NCI-H146 treated with DMSO at 0.1 percent for 48 hours (cell line): ENCODE results near the gene CCL19.
A peak's percentile ranks its signal among the peaks of the same experiment; 100 is the strongest.

Experiments used
- DNase-seq: peaks from one replicate; lab custom pipeline; 2025; ENCODE audit not compliant: unreplicated experiment; lab: John Stamatoyannopoulos, UW

CCL19 gene

DNA sequence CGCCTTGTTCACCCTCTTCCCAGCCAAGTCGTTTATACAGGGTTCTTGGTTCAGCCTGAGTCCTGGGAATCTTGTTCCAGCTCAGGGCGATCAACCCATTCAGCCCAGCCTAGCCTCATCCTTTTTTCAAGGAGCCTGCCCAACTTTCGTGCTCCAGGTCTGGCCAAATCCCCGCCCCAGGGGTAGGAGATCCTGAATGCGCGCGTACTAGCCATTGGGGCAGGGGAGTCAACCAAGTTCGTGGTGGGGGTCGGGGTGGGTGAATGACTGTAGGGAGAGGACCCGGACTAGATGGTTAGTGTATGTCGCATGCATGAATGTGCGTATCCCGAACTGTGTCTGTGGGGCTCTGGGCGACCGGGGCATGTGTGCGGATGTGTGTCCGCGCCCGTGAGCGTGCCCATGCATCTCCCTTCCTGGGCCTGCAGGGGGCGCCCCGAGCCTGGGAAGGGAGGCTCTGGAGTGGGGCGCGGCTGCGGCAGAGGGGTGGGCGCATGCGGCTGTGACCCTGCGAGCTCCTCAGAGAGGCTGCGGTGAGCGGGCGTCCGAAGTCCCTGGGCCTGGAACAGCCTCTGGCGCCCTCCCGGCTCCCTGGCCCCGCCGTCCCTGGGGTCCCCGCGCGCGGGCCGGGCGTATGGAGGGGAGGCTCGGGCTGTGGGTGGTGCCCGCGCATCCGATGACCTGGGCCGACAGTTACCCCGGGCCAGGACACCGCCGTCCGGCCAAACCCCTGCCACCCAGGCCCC lies 10.1 kb upstream of the CCL19 start:
- DNase-seq: peak; percentile 29

DNA sequence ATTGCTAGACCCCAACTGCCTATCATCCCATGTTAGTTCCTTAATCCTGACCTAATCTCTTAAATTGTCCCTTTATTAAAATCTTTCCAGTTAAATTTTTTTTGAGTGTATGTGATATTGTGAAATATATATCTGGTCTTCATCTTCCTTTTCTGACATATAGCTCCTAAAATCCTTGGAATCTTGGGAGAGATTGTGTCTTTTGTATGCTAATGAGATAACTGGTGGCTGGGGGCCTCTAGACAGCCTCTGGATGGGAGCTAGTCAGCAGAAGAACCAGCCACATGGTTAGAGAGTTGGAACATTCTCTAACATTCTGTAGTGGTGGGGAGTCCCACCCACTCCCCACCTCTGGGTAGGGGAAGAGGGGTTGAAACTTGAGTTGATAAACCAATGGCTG lies 3.7 kb upstream of the CCL19 start:
- no peak for DNase-seq

GRCh38 chr9:34693560-34693959 lies 2.5 kb upstream of the CCL19 start:
- DNase-seq: no peak

GRCh38 chr9:34691936-34692315 lies 850 bp upstream of the CCL19 start:
- no peak for DNase-seq

DNA sequence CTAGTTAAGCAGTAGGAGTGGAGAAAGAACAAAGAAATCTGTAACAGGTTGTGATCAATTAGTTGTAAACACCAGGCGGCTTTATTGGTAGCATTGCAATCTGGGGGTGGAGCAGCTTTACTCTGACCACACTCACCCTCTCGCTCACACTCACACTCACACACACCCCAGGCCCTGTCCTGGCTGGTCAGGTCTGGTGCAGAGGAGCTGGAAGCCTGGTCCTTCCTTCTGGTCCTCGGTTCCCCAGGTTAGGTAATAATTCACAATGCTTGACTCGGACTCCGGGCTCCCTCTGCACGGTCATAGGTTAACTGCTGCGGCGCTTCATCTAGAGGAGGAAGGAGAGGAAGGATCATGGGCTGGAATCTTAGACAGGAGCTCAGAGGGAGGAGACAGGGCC lies 1.6 kb downstream of the CCL19 start:
- DNase-seq: peak; percentile 71

DNA sequence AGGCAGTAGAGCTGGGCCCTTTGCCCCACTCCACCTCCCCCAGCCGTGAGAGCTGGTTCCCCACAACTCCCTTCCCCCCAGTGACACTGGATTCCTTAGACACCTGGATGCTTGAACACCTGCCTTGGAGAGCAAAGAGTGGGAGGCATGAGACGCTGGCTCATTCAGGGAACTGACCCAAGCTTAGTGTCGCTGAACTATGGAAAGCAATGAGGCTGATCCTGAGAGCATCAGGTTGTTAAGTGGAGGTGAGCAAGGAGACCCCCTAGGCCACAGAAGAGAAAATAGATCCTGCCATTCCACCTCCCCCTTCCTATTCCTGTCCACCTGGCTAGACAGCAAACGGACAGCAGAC lies 2.0 kb downstream of the CCL19 start:
- DNase-seq: peak; percentile 71

- no peak for DNase-seq
Observed at GRCh38 chr9:34688329-34689115, 2.6 kb downstream of the CCL19 start.

- DNase-seq: no peak
Observed at GRCh38 chr9:34687276-34688030, 3.6 kb downstream of the CCL19 start.

DNA sequence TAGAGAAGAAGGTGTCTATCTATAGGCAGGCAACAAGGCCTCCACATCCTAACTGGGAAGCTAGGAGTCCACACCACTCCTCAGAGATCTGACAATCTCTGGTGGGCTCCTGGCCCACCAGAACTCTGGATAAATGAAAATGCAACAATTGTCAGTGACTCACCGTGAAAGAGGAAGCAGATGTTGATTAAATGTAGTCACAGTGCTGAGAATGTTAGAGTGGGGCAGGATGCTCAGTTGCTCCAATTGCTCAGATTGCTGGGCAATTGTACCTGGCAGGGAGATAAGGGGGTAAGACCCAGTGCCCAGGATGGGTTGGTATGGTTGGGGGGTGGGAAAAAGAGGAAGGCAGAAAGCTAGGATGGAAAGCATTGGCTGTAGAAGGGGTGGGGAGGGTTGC lies 4.3 kb downstream of the CCL19 start:
- DNase-seq: no peak

DNA sequence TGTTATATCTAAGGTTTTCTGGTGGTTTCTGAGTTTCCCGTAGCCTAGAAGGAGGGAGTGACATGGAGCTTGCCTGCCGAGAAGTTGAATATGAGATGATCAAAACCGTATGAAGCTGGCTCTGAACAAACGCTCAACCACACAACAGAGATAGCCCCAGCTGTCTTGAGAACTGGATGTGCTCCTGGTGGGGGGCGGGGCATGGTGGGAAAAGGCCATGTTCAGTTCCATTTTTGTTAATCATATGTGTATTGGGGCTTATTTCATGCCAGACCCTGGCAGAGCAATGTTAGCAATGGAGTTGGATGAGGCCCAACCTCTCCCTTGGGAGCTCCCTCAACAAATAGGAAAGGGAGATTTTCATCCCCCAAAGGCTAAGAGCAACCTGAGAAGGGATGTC lies 4.8 kb downstream of the CCL19 start:
- DNase-seq: no peak

GRCh38 chr9:34685591-34685990 lies 5.5 kb downstream of the CCL19 start:
- DNase-seq: no peak

- DNase-seq: no peak
Observed at GRCh38 chr9:34684816-34685215, 6.3 kb downstream of the CCL19 start.

GRCh38 chr9:34684145-34684544 lies 6.9 kb downstream of the CCL19 start:
- no peak for DNase-seq

- DNase-seq: no peak
Observed at GRCh38 chr9:34675869-34676268, 15.2 kb downstream of the CCL19 start.

GRCh38 chr9:34675048-34675714 lies 15.9 kb downstream of the CCL19 start:
- peak; percentile 83 for DNase-seq

DNA sequence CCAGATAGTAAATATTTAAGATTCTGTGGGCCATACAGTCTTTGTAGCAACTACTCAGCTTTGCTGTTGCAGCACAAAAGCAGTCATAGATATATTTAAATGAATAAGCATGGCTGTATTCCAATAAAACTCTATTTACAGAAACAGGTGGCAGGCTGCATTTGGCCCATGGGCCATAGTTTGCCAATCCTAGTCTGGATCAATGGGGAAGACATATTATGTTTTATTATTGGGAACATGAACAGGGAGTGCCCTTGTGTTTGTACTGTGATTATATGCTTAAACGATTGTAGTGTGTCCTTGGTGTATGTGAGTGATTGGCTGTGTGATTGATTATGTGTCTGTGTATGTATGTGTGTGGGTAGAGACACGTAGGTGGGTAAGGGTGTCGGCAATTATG lies 16.6 kb downstream of the CCL19 start:
- no peak for DNase-seq

- DNase-seq: no peak
Observed at GRCh38 chr9:34671307-34671706, 19.8 kb downstream of the CCL19 start.

DNA sequence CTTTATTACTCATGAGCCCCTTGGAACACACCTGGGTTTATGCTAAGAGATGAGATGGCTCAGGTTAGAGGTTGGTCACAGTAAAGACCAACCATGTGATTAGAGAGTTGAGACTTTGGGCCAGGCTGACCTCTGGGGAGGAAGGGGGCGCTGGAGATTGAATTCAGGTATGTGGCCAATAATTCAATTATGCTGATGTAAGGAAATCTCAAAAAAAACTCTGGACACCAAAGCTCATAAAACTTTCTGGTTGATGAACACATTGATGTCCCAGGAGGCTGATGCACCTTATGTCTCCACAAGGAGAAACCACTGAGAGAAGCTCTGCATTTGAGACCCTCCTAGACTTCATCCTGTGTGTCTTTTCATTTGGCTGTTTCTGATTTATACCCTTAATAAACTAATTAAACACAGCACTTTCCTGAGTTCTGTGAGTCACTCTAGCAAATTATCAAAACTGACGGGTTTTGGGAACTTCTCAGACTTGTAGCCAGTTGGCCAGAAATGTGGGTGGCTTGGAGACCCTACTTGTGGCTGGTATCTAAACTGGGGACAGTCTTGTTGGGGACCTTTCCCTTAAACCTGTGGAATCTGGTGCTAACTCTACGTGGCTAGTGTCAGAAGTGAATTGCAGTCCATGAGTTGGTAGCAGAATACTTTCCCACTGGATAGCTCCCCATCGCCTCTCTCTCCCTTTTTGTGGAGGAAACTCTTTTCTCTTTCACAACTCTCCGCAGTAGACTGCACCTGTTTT lies 21.1 kb downstream of the CCL19 start:
- DNase-seq: no peak

GRCh38 chr9:34665381-34666250 lies 25.5 kb downstream of the CCL19 start:
- peak; percentile 94 for DNase-seq

DNA sequence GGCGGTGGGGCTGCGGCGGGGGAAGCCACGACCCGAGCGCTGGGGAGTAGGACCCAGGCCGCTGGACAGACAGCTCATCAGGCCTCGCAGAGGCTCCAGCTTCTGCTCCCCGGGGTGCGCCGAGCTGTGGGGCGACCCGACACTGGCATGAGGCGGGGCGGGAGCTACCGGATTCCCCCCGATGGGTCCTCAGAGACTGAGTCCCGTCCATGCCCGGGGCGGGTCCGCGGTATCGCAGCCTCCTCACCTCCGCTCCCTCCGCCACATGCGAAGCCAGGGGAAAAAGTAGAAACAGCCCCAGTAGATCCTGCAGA lies 26.1 kb downstream of the CCL19 start:
- DNase-seq: no peak
